IPS-18a (cell line): ENCODE results near the gene ABCC11.

ENCODE experiments used
- H3K27ac ChIP-seq: one replicate; pipeline ENCODE4 v1.5.1; 2013; ENCODE audit warnings: low read length
- H3K27me3 ChIP-seq: one replicate; pipeline ENCODE4 v1.6.1; 2013; ENCODE audit warnings: mild to moderate bottlenecking, low read length; ENCODE audit not compliant: control insufficient read depth, insufficient read depth
- H3K36me3 ChIP-seq: one replicate; pipeline ENCODE4 v1.6.1; 2013; ENCODE audit warnings: low read depth, low read length; ENCODE audit not compliant: control insufficient read depth
- H3K4me1 ChIP-seq: one replicate; pipeline ENCODE4 v1.6.1; 2013; ENCODE audit warnings: low read depth, low read length; ENCODE audit not compliant: control insufficient read depth
- H3K4me3 ChIP-seq: one replicate; pipeline ENCODE4 v1.5.1; 2013; ENCODE audit warnings: low read length
- H3K9ac ChIP-seq: one replicate; pipeline ENCODE4 v1.6.1; 2013; ENCODE audit warnings: mild to moderate bottlenecking, low read length, moderate library complexity
- H3K9me3 ChIP-seq: one replicate; pipeline ENCODE4 v1.6.1; 2013; ENCODE audit warnings: low read depth, low read length; ENCODE audit not compliant: control insufficient read depth

Gene ABCC11

DNA sequence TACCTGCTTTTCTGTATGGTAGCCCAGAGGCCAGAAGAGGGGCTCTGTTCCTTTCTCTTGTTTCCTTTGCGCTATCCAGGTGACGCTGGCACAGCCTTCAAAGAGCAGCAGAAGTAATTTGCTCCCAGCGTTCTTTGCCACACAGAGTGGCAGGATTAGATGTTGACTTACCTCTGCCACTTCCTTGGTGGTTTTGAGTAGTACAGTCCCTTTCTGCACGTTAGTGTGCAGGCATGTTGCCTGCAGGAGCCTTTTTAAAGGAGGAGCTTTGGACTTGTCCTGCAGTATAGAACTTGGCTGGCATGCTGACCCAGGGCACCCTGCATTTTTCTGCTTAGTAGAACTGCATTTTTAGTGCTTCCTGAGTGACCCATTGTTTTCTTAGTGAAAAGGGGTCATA is at the start of gene ABCC11:
Gene ABCC11 (minus strand): TSS at position 229 of the 400 bp plus-strand sequence. CDS start 15,618 bp downstream, outside the sequence.
- H3K9ac ChIP-seq, result no peak within 1 kb of the TSS

DNA sequence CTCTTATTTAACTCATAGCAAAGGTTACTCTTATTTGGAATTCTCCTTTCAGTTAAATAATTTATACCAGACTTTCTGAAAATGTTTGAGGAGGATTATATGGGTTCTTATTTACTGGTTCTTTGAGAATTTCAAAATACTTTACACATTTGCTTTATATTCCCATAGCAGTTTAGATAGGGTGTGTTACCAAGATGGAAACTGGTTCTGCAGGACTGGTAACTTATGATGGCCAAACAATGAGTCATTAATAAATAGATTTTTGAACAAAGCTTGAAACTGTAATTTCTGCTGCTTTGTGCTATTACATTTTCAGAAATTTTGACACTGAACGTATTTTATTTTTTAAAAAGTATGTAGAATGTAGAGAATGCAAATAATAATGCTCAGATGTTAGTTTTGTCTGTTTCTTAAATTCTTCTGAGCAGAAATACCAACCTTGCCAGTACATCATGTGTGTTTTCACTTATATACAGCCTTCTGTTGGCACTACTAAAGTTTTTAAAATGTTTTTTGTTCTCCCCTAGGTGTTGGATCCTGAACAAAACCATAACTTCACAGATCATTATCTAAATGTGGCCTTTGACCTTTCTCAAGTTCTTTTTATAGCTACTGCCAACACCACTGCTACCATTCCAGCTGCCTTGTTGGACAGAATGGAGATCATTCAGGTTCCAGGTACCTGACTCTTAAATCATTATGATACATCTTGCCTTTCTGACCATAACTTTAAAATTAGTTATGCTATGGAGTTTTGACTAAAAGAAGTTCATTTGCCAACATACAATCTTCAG is 48.3 kb upstream of the ABCC11 start:
- Histone ChIP-seq H3K9me3 (no peaks in the 10 kb centered on the region), H3K36me3 (peaks cover 4% of the 10 kb centered on the region), H3K4me3 (no peak overlapping the region)

More for the DNA sequence above, at the start of gene ABCC11:
- Histone ChIP-seq H3K4me3 (no peak within 1 kb of the TSS), H3K9me3 (no peaks in the 10 kb centered on the region), H3K4me1 (peaks cover 5% of the 10 kb centered on the region), H3K27ac (no peak within 1 kb of the TSS), H3K27me3 (no peaks in the 10 kb centered on the region), H3K36me3 (no peaks in the 10 kb centered on the region)

DNA sequence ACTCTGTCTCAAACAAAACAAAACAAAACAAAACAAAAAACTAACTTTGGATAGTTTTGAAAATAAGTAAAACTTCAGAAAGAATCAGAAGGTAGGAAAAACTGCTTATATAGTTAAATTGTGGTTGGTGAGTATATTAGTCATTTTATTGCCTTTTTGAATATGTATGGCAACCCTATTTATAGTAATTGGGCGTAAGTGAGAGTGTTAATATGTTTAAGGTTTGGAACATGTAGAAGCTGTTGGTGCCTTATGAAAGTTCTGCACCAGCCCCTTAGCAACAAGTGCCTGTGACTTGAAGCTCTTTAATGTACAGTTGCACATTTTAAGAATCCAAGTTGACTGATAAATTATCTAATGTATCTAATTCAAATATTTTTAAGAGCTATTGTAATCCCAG is 47.4 kb upstream of the ABCC11 start:
- H3K4me1 ChIP-seq, result no peaks in the 10 kb centered on the region
- no peak overlapping the region for H3K9ac ChIP-seq
- no peak overlapping the region for H3K27ac ChIP-seq
- H3K9me3 ChIP-seq, result no peaks in the 10 kb centered on the region
- no peaks in the 10 kb centered on the region for H3K27me3 ChIP-seq
- no peak overlapping the region for H3K4me3 ChIP-seq
- peaks cover 4% of the 10 kb centered on the region for H3K36me3 ChIP-seq

More for the DNA sequence above, 48.3 kb upstream of the ABCC11 start:
- no peaks in the 10 kb centered on the region for H3K27me3 ChIP-seq
- no peak overlapping the region for H3K27ac ChIP-seq
- no peaks in the 10 kb centered on the region for H3K4me1 ChIP-seq
- H3K9ac ChIP-seq, result no peak overlapping the region

DNA sequence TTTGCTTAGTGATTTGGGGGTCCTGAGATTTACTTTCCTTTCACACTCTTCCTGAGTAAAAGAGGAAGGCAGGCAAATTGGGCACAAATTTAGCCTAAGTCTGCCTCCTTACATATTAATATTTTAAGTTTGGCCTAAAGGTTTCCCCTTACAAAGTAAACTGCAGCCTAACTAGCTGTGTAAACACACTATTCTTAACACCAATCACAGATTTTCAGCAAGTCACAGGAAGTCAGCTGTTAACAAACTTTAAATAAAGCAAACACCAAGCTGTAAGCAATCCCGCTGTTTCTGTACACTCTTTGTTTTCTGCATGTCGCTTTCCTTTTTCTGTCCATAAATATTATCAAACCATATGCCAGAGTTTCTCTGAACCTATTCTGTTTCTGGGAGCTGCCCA is 45.1 kb upstream of the ABCC11 start:
- H3K36me3 ChIP-seq, result peaks cover 4% of the 10 kb centered on the region
- H3K9ac ChIP-seq, result no peak overlapping the region
- no peaks in the 10 kb centered on the region for H3K27me3 ChIP-seq
- no peak overlapping the region for H3K4me3 ChIP-seq
- no peak overlapping the region for H3K27ac ChIP-seq
- H3K4me1 ChIP-seq, result no peaks in the 10 kb centered on the region
- no peaks in the 10 kb centered on the region for H3K9me3 ChIP-seq

- H3K27ac ChIP-seq, result no peak overlapping the region
- H3K36me3 ChIP-seq, result peaks cover 6% of the 10 kb centered on the region
- no peaks in the 10 kb centered on the region for H3K27me3 ChIP-seq
- no peaks in the 10 kb centered on the region for H3K4me1 ChIP-seq
- no peak overlapping the region for H3K9ac ChIP-seq
- no peak overlapping the region for H3K4me3 ChIP-seq
- H3K9me3 ChIP-seq, result peaks cover 4% of the 10 kb centered on the region
Observed at GRCh38 chr16:48291754-48292153, 44.4 kb upstream of the ABCC11 start.

DNA sequence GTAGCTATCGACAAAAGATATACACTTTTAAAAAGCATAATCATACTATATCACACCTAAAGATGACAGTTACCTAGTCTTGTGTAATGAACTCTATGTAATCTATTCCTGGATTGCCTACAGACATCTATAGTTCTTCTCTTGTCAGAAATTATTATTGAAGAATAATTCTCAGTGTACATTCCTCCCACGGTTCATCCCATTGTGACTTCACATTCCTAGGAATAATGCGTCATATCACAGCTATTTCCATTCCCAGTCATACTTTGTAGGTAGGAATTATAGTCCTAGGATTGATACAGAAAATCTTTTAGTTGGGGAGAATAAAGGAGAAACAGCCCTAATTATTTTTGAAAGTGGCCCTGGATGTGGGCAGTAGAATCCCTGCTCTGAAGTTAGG is 44.0 kb upstream of the ABCC11 start:
- H3K9ac ChIP-seq, result no peak overlapping the region
- peaks cover 4% of the 10 kb centered on the region for H3K9me3 ChIP-seq
- no peaks in the 10 kb centered on the region for H3K27me3 ChIP-seq
- no peak overlapping the region for H3K4me3 ChIP-seq
- H3K36me3 ChIP-seq, result peaks cover 6% of the 10 kb centered on the region
- no peak overlapping the region for H3K27ac ChIP-seq
- no peaks in the 10 kb centered on the region for H3K4me1 ChIP-seq

- Histone ChIP-seq H3K4me3 (no peak overlapping the region), H3K4me1 (peaks cover 3% of the 10 kb centered on the region), H3K9me3 (peaks cover 4% of the 10 kb centered on the region), H3K27ac (no peak overlapping the region), H3K36me3 (peaks cover 3% of the 10 kb centered on the region), H3K27me3 (no peaks in the 10 kb centered on the region), H3K9ac (no peak overlapping the region)
Observed at GRCh38 chr16:48287239-48287638, 39.9 kb upstream of the ABCC11 start.

GRCh38 chr16:48284772-48285409 is 37.6 kb upstream of the ABCC11 start:
- H3K4me1 ChIP-seq, result peaks cover 3% of the 10 kb centered on the region
- H3K27me3 ChIP-seq, result no peaks in the 10 kb centered on the region
- peaks cover 3% of the 10 kb centered on the region for H3K36me3 ChIP-seq
- no peak overlapping the region for H3K9ac ChIP-seq
- H3K9me3 ChIP-seq, result peaks cover 4% of the 10 kb centered on the region
- no peak overlapping the region for H3K27ac ChIP-seq
- H3K4me3 ChIP-seq, result no peak overlapping the region

DNA sequence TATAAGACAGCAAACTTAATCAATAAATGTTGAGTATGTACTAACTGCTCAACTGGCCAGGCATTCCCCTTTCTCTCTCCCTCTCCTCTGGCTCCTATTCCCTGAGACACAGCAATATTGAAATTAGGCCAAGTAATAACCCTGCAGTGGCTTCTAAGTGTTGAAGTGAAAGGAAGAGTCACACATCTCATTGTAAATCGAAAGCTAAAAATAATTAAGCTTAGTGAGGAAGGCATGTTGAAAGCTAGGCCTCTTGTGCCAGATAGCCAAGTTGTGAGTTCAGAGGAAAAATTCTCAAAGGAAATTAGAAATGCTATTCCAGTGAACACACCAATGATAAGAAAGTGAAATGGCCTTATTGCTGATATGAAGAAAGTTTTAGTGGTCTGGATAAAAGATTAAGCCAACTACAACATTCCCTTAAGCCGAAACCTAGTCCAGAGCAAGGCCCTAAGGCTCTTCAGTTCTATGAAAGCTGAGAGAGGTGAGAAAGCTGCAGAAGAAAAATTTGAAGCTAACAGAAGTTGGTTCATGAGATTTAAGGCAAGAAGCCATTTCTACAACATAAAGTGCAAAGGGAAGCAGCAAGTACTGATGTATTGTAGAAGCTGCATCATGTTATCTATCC is 35.4 kb upstream of the ABCC11 start:
- Histone ChIP-seq H3K4me3 (no peak overlapping the region), H3K4me1 (peaks cover 3% of the 10 kb centered on the region), H3K36me3 (peaks cover 5% of the 10 kb centered on the region), H3K27ac (no peak overlapping the region), H3K27me3 (no peaks in the 10 kb centered on the region), H3K9me3 (peaks cover 4% of the 10 kb centered on the region), H3K9ac (no peak overlapping the region)

- Histone ChIP-seq H3K27me3 (no peaks in the 10 kb centered on the region), H3K4me1 (peaks cover 3% of the 10 kb centered on the region), H3K9me3 (no peaks in the 10 kb centered on the region), H3K9ac (no peak overlapping the region), H3K36me3 (peaks cover 6% of the 10 kb centered on the region), H3K4me3 (no peak overlapping the region), H3K27ac (no peak overlapping the region)
Observed at GRCh38 chr16:48280546-48280945, 33.2 kb upstream of the ABCC11 start.

DNA sequence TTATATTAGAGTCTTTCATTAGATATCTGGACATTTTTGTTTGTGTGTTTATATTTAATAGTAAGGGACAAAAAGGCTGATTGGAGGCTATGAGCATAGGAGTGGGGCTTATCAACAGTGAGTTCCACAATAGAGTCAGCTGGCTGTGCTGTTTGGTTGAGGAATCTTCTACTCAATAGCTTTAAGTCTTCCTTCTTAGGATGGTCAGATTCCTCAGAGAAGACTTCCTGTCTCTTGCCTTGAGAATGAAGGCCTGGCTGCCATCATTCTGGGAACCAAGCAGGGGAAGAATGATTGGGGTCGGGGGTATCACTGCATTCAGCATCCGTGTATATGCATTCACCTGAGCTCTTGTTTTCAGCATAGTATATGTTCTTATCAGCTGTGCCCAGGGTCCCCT is 31.9 kb upstream of the ABCC11 start:
- Histone ChIP-seq H3K4me3 (no peak overlapping the region), H3K9ac (no peak overlapping the region), H3K4me1 (peaks cover 3% of the 10 kb centered on the region), H3K27me3 (no peaks in the 10 kb centered on the region), H3K9me3 (no peaks in the 10 kb centered on the region), H3K27ac (no peak overlapping the region), H3K36me3 (peaks cover 6% of the 10 kb centered on the region)
